ENCODE data around the gene TBC1D14.

Gene TBC1D14

DNA sequence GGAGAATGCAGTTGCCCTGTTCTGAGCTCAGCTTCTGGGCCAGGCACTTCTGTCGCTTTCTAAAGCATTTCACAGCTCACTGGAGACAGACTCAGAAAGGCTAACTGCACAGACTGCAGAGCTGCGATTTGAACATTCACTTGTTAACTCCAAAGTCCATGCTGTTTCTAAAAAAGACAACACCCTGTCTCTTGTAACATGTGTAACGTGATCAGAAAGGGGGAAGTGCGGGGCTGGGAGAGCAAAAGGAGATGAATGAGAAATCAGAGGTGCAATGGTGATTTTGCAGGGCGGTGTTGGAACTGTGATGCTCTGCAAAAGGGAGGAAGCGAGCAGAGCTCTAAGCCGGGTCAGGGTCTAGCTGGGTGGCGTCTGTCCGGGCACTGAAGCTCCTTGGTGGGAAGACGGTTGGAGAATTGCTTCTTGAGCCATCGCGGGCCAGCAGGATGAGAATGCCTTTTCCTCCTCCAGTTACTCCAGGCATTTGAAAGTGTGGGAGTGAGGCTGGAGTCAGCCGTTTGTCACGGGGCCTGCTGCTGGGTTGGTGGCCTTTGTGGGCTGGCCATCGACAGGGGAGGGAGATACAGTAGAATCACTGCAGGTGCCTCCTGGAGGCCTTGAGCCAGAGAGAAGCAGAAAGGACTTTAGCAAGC, 20.3 kb downstream of the TBC1D14 start:
- ChIA-PET POLR2A (no interaction called here), CTCF (interaction anchor here (1.0 to 6.3 kb wide), 8 partner anchors 9 to 57 kb away, joined by 3 to 31 read pairs (median 4); no protein-coding TSS in a partner anchor)
- DNase-seq (ENCODE audit: extremely low spot score): no peak
- TF ChIP-seq, protein P1, sequence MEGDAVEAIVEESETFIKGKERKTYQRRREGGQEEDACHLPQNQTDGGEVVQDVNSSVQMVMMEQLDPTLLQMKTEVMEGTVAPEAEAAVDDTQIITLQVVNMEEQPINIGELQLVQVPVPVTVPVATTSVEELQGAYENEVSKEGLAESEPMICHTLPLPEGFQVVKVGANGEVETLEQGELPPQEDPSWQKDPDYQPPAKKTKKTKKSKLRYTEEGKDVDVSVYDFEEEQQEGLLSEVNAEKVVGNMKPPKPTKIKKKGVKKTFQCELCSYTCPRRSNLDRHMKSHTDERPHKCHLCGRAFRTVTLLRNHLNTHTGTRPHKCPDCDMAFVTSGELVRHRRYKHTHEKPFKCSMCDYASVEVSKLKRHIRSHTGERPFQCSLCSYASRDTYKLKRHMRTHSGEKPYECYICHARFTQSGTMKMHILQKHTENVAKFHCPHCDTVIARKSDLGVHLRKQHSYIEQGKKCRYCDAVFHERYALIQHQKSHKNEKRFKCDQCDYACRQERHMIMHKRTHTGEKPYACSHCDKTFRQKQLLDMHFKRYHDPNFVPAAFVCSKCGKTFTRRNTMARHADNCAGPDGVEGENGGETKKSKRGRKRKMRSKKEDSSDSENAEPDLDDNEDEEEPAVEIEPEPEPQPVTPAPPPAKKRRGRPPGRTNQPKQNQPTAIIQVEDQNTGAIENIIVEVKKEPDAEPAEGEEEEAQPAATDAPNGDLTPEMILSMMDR (IDR thresholded peaks at IDR 0.05; ENCODE audit: control extremely low read depth, extremely low read depth, low read depth, missing control alignments): no peak

DNA sequence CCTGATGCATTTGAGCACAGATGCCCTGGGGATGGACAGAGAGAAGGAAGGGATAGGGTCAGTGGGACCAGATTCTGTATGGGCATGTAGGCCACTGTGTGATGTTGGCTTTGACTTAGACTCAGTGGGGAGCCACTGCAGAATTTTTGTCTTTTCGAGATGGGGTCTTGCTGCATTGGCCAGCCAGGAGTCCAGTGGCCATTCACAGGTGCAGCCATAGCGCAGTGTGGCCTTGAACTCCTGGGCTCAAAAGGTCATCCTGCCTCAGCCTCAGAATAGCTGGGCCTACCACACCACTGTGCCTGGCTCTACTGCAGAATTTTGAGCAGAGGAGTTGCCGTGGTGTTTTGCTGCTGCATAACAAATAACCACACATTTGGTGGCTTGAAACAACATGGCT, 22.8 kb downstream of the TBC1D14 start:
- CTCF ChIA-PET: interaction anchor here (0.9 to 1.0 kb wide), 3 partner anchors 10 to 42 kb away, joined by 3 read pairs; no protein-coding TSS in a partner anchor
- TF ChIP-seq, protein P1 (IDR thresholded peaks at IDR 0.05; ENCODE audit: control extremely low read depth, extremely low read depth, low read depth, missing control alignments): no peak
- DNase-seq (ENCODE audit: extremely low spot score): no peak
- POLR2A ChIA-PET: no interaction called here

DNA sequence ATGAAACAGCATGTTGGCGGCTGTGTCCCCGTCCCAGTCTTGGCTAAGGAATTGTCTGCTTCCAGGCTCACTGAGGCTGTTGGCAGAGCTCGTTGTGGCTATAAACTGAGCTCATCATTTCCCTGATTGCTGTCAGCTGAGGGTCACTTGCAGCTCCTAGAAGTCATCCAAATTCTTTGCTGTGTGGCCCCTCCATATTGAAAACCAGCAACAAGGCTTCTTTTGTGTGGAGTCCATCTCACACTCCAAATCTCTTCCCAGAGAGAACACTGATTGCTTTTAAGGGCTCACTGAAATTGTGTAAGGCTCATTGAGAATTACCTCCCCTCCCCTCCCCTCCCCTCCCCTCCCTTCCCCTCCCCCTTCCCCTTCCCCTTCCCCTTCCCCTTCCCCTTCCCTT, 23.3 kb downstream of the TBC1D14 start:
- DNase-seq (ENCODE audit: extremely low spot score): no peak
- ChIA-PET CTCF (interaction anchor here (0.7 to 1.0 kb wide), 4 partner anchors 10 to 42 kb away, joined by 3 read pairs; no protein-coding TSS in a partner anchor), POLR2A (no interaction called here)
- TF ChIP-seq, protein P1 (IDR thresholded peaks at IDR 0.05; ENCODE audit: control extremely low read depth, extremely low read depth, low read depth, missing control alignments): no peak

DNA sequence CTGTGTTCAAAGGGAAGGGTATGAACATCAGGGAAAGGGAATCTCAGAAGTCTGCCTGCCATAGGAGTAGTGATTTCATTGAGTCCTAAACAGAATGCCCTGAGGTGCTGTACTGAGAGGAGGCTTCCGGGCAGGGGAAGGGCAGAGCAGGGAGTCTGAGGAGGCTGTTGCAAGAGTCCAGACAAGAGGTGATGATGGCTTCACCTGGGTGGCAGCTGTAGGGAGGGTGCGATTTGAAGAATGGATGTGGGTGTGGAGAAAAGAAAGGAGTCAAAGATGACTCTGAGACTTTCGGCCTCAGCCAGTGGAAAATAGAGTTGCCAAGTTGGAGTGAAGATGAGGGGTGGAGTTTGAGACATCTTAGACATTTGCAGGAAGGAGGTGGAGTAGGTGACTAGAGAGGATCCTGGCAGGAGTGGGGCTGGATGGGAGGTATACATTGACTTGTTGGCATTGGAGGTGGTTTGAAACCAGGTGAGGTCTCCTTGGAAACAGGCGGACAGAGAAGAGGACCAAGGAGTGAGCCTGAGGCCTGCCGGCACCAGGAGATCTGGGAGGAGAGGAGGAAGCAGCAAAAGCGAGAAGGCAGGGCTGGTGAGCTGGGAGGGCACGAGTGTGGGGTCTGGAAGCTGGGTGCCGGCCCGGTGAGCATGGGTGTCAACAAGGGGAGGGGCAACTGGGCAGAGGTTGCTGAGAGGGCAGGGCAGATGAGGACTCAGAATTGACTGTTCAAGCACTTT, 24.2 kb downstream of the TBC1D14 start:
- no peak for DNase-seq (ENCODE audit: extremely low spot score)
- TF ChIP-seq, protein P1 (IDR thresholded peaks at IDR 0.05; ENCODE audit: control extremely low read depth, extremely low read depth, low read depth, missing control alignments): no peak
- ChIA-PET POLR2A (no interaction called here), CTCF (interaction anchor here (1.1 to 1.6 kb wide), 2 partner anchors 22 to 137 kb away, joined by 4 to 5 read pairs; no protein-coding TSS in a partner anchor)

DNA sequence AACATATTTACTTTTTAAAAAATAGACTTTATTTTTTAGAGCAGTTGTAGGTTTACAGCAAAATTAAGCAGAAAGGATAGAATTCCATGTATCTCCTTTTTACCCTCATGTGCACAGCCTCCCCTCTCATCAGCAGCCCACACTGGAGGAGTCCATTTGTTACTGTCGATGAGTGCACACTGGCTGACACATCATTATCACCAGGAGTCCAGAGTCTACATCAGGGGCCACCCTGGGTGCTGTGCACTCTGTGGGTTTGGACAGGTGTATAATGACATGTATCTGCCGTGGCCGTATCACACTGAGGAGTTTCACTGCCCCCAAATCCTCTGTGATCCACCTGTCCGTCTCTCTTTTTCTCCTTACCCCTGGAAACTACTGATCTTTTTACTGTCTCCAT, 26.3 kb downstream of the TBC1D14 start:
- ChIA-PET CTCF (no interaction called here), POLR2A (no interaction called here)
- TF ChIP-seq, protein P1 (IDR thresholded peaks at IDR 0.05; ENCODE audit: control extremely low read depth, extremely low read depth, low read depth, missing control alignments): no peak
- no peak for DNase-seq (ENCODE audit: extremely low spot score)

DNA sequence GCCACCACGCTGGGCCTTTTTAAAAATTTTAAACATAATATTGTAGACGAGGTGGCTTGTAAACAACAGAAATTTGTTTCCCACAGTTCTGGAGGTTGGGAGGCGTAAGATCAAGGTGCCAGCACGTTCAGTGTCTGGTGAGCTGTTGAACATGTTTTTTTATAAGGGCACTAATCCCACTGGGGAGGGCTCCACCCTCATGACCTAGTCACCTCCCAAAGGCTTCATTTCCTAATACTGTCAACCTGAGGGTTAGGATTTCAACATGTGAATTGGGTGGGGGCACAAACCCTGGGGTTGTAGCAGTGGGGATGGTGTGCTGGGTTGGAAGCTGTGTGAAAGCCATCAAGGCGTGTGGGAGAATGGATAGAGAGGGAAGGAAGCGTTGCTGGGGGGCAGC, 27.6 kb downstream of the TBC1D14 start:
- TF ChIP-seq, protein P1 (IDR thresholded peaks at IDR 0.05; ENCODE audit: control extremely low read depth, extremely low read depth, low read depth, missing control alignments): no peak
- ChIA-PET CTCF (no interaction called here), POLR2A (no interaction called here)
- DNase-seq (ENCODE audit: extremely low spot score): no peak

Data from GM10248 (cell line).